Renal cortical epithelial cell (primary cell): ENCODE results near the gene ANGPTL5. TPM values are rescaled to one million over a fixed set of nuclear protein-coding genes. Genes with fewer than 3 reads are reported as not detected.
A peak's percentile ranks its signal among the peaks of the same experiment; 100 is the strongest.
"Not testable (repeated sequence)": the region's sequence is repeated elsewhere in the genome, so short reads cannot be mapped to it uniquely, and the experiment has no call there.

Experiments used
- DNase-seq: peaks from one replicate; pipeline ENCODE4 v3.0.0-alpha.2; 2011; ENCODE audit warnings: low read depth
- total RNA-seq: library from RNA; depleted of rRNA; stranded (reverse); fragments of >200 nt; gene quantifications from 2 replicates; pipeline ENCODE4 v1.2.3, GENCODE V29; 2014

Gene ANGPTL5
- total RNA-seq, 1 donor from 2014 or later, result not detected

GRCh38 chr11:101885631-101886030 is 30.7 kb downstream of the ANGPTL5 start:
- DNase-seq, result no peak

- no peak for DNase-seq
These were observed 34.7 kb downstream of the ANGPTL5 start for GRCh38 chr11:101881586-101881985.

- DNase-seq, result peak; percentile 88
These were observed 36.1 kb downstream of the ANGPTL5 start for GRCh38 chr11:101880222-101880621.

GRCh38 chr11:101872171-101872882 is 44.0 kb downstream of the ANGPTL5 start:
- no peak for DNase-seq

GRCh38 chr11:101870510-101870909 is 45.8 kb downstream of the ANGPTL5 start:
- DNase-seq, result peak; percentile 39

GRCh38 chr11:101867951-101868350 is 48.4 kb downstream of the ANGPTL5 start:
- DNase-seq, result peak; percentile 90

GRCh38 chr11:101866619-101867491 is 49.5 kb downstream of the ANGPTL5 start:
- DNase-seq, result peak; percentile 99

GRCh38 chr11:101864098-101864497 is 52.2 kb downstream of the ANGPTL5 start:
- DNase-seq, result no peak

- peak; percentile 87 for DNase-seq
These were observed 53.0 kb downstream of the ANGPTL5 start for GRCh38 chr11:101863361-101863760.

- DNase-seq, result peak; percentile 84
These were observed 53.7 kb downstream of the ANGPTL5 start for GRCh38 chr11:101862391-101863233.

GRCh38 chr11:101860696-101861427 is 55.5 kb downstream of the ANGPTL5 start:
- peak; percentile 58 for DNase-seq

GRCh38 chr11:101852260-101852659 is 64.1 kb downstream of the ANGPTL5 start:
- not testable (repeated sequence) for DNase-seq

GRCh38 chr11:101848262-101848661 is 68.1 kb downstream of the ANGPTL5 start:
- no peak for DNase-seq

GRCh38 chr11:101844608-101845007 is 71.7 kb downstream of the ANGPTL5 start:
- DNase-seq, result no peak

- DNase-seq, result no peak
These were observed 75.6 kb downstream of the ANGPTL5 start for GRCh38 chr11:101840704-101841103.

Other genes with a start within 250 kb of the ANGPTL5 start
- gene CEP126, start 1.5 kb downstream of the ANGPTL5 start, total RNA-seq, result 0.52 and 3.8 TPM in 2 replicates
- gene CFAP300, start 130.9 kb upstream of the ANGPTL5 start, total RNA-seq, result 2.6 and 11.9 TPM in 2 replicates
- gene YAP1, start 193.9 kb upstream of the ANGPTL5 start, total RNA-seq, result 98.1 and 219 TPM in 2 replicates